NCI-H1092 (cell line): ENCODE data around the gene KCNK10.
A peak's percentile ranks its signal among the peaks of the same experiment; 100 is the strongest.
"Not testable (repeated sequence)": the region's sequence is repeated elsewhere in the genome, so short reads cannot be mapped to it uniquely, and the experiment has no call there.

ENCODE experiments used
- DNase-seq: peaks from one replicate; lab custom pipeline; 2025; lab: John Stamatoyannopoulos, UW

The KCNK10 gene

GRCh38 chr14:88270776-88271175, 52.3 kb downstream of the KCNK10 start:
- no peak for DNase-seq

GRCh38 chr14:88269806-88270420, 53.2 kb downstream of the KCNK10 start:
- no peak for DNase-seq

GRCh38 chr14:88266474-88266873, 56.6 kb downstream of the KCNK10 start:
- no peak for DNase-seq

GRCh38 chr14:88264116-88264515, 59.0 kb downstream of the KCNK10 start:
- no peak for DNase-seq

GRCh38 chr14:88261302-88261701, 61.8 kb downstream of the KCNK10 start:
- not testable (repeated sequence) for DNase-seq

- no peak for DNase-seq
Observed at GRCh38 chr14:88258021-88258420, 65.0 kb downstream of the KCNK10 start.

- DNase-seq: no peak
Observed at GRCh38 chr14:88256997-88257950, 65.8 kb downstream of the KCNK10 start.

- no peak for DNase-seq
Observed at GRCh38 chr14:88255798-88256197, 67.3 kb downstream of the KCNK10 start.

GRCh38 chr14:88255196-88255595, 67.9 kb downstream of the KCNK10 start:
- DNase-seq: no peak

GRCh38 chr14:88252498-88252897, 70.6 kb downstream of the KCNK10 start:
- no peak for DNase-seq

GRCh38 chr14:88251650-88252049, 71.4 kb downstream of the KCNK10 start:
- no peak for DNase-seq

GRCh38 chr14:88249266-88249665, 73.8 kb downstream of the KCNK10 start:
- no peak for DNase-seq

GRCh38 chr14:88248606-88249005, 74.5 kb downstream of the KCNK10 start:
- no peak for DNase-seq

GRCh38 chr14:88247228-88247627, 75.8 kb downstream of the KCNK10 start:
- no peak for DNase-seq

GRCh38 chr14:88245321-88245720, 77.7 kb downstream of the KCNK10 start:
- peak; percentile 52 for DNase-seq

GRCh38 chr14:88243946-88244345, 79.1 kb downstream of the KCNK10 start:
- DNase-seq: no peak

GRCh38 chr14:88242446-88242845, 80.6 kb downstream of the KCNK10 start:
- DNase-seq: no peak

GRCh38 chr14:88241810-88242209, 81.3 kb downstream of the KCNK10 start:
- no peak for DNase-seq

GRCh38 chr14:88234442-88234841, 88.6 kb downstream of the KCNK10 start:
- no peak for DNase-seq

- no peak for DNase-seq
Observed at GRCh38 chr14:88233915-88234314, 89.2 kb downstream of the KCNK10 start.

- DNase-seq: no peak
Observed at GRCh38 chr14:88232771-88233170, 90.3 kb downstream of the KCNK10 start.

GRCh38 chr14:88231603-88232002, 91.5 kb downstream of the KCNK10 start:
- DNase-seq: no peak

GRCh38 chr14:88229428-88229827, 93.6 kb downstream of the KCNK10 start:
- DNase-seq: no peak
